ENCODE data around the gene ADCK1. TPM values are rescaled to one million over a fixed set of nuclear protein-coding genes. Genes with fewer than 3 reads are reported as not detected.
"Not testable (repeated sequence)": the region's sequence is repeated elsewhere in the genome, so short reads cannot be mapped to it uniquely, and the experiment has no call there.

ADCK1 gene
- total RNA-seq, 2 donors from 2014 or later: 2.6 to 26.4 TPM

- Histone ChIP-seq H3K27ac (no peak overlapping the region), H3K36me3 (replicated peaks in 1 of 2; ENCODE audit: insufficient read depth in 1 of 2, low read depth in 2 of 2) (no peaks in the 10 kb centered on the region), H3K27me3 (no peaks in the 10 kb centered on the region), H3K4me1 (no peaks in the 10 kb centered on the region), H3K4me3 (no peak overlapping the region), H3K9me3 (no peaks in the 10 kb centered on the region)
- ATAC-seq (no peak), DNase-seq (no peak)
- TF ChIP-seq POLR2A (IDR thresholded peaks at IDR 0.05) (no peak), CTCF (IDR thresholded peaks at IDR 0.05) (no peak)
- 41 to 47% methylated on average over 13 of the region's 13 CpGs for WGBS, 2 donors
- intact Hi-C loops (cut with DNase I): no loop called here
These were observed 156.0 kb downstream of the ADCK1 start for GRCh38 chr14:77955816-77956484.

GRCh38 chr14:77959686-77960085 lies 159.8 kb downstream of the ADCK1 start:
- DNase-seq; intact Hi-C loops (cut with DNase I); H3K27me3 ChIP-seq; H3K9me3 ChIP-seq; H3K36me3 ChIP-seq (replicated peaks in 1 of 2; ENCODE audit: insufficient read depth in 1 of 2, low read depth in 2 of 2); H3K4me1 ChIP-seq; H3K27ac ChIP-seq; H3K4me3 ChIP-seq; ATAC-seq: not testable (repeated sequence)
- WGBS, 2 donors: 42 to 49% methylated on average over 3 of the region's 3 CpGs

- Histone ChIP-seq H3K27me3 (no peaks in the 10 kb centered on the region), H3K9me3 (no peaks in the 10 kb centered on the region), H3K36me3 (replicated peaks in 1 of 2; ENCODE audit: insufficient read depth in 1 of 2, low read depth in 2 of 2) (no peaks in the 10 kb centered on the region), H3K27ac (no peak overlapping the region), H3K4me1 (peaks cover 10% of the 10 kb centered on the region), H3K4me3 (no peak overlapping the region)
- ATAC-seq (no peak), DNase-seq (no peak)
- WGBS, 2 donors: 72 to 73% methylated on average over 9 of the region's 9 CpGs
- TF ChIP-seq POLR2A (IDR thresholded peaks at IDR 0.05) (no peak), CTCF (IDR thresholded peaks at IDR 0.05) (no peak)
- intact Hi-C loops (cut with DNase I): no loop called here
These were observed 162.1 kb downstream of the ADCK1 start for GRCh38 chr14:77961847-77962580.

GRCh38 chr14:77962731-77963520 lies 163.0 kb downstream of the ADCK1 start:
- Histone ChIP-seq H3K36me3 (replicated peaks in 1 of 2; ENCODE audit: insufficient read depth in 1 of 2, low read depth in 2 of 2) (no peaks in the 10 kb centered on the region), H3K4me1 (peaks cover 10% of the 10 kb centered on the region), H3K4me3 (no peak overlapping the region), H3K9me3 (no peaks in the 10 kb centered on the region), H3K27ac (no peak overlapping the region), H3K27me3 (no peaks in the 10 kb centered on the region)
- ATAC-seq: no peak
- no peak for DNase-seq
- intact Hi-C loops (cut with DNase I): no loop called here
- TF ChIP-seq POLR2A (IDR thresholded peaks at IDR 0.05) (no peak), CTCF (IDR thresholded peaks at IDR 0.05) (no peak)
- WGBS, 2 donors: 67 to 76% methylated on average over 10 of the region's 10 CpGs

- no peak for DNase-seq
- no peaks in the 10 kb centered on the region for H3K27me3 ChIP-seq
- intact Hi-C loops (cut with DNase I): no loop called here
- no peaks in the 10 kb centered on the region for H3K36me3 ChIP-seq (replicated peaks in 1 of 2; ENCODE audit: insufficient read depth in 1 of 2, low read depth in 2 of 2)
- ATAC-seq: no peak
- WGBS, 2 donors: 88 to 97% methylated on average over 3 of the region's 3 CpGs
- H3K4me1 ChIP-seq: peaks cover 10% of the 10 kb centered on the region
- no peak for TF ChIP-seq POLR2A (IDR thresholded peaks at IDR 0.05)
- no peak for TF ChIP-seq CTCF (IDR thresholded peaks at IDR 0.05)
- H3K9me3 ChIP-seq: no peaks in the 10 kb centered on the region
- no peak overlapping the region for H3K27ac ChIP-seq
- no peak overlapping the region for H3K4me3 ChIP-seq
These were observed 164.7 kb downstream of the ADCK1 start for GRCh38 chr14:77964586-77964985.
